NCI-H2171 treated with DMSO at 0.1 percent for 48 hours (cell line): Measurements from ENCODE around the gene CIB2.

ENCODE experiments used
- DNase-seq: peaks from one replicate; lab custom pipeline; 2025; lab: John Stamatoyannopoulos, UW

The CIB2 gene

GRCh38 chr15:78083687-78084448, 47.4 kb downstream of the CIB2 start:
- DNase-seq = no peak

- no peak for DNase-seq
Measured at GRCh38 chr15:78083186-78083585, 48.1 kb downstream of the CIB2 start.

GRCh38 chr15:78082743-78083110, 48.5 kb downstream of the CIB2 start:
- no peak for DNase-seq

GRCh38 chr15:78082106-78082742, 49.0 kb downstream of the CIB2 start:
- DNase-seq = no peak

- no peak for DNase-seq
Measured at GRCh38 chr15:78080088-78080460, 51.2 kb downstream of the CIB2 start.

GRCh38 chr15:78079298-78080087, 51.8 kb downstream of the CIB2 start:
- no peak for DNase-seq

GRCh38 chr15:78077871-78078210, 53.4 kb downstream of the CIB2 start:
- no peak for DNase-seq

GRCh38 chr15:78077053-78077870, 54.0 kb downstream of the CIB2 start, which contains the start of gene TBC1D2B:
TBC1D2B (minus strand) TSS chr15:78077711; CDS start chr15:78077652, 59 bp downstream.
- peak; percentile 44 for DNase-seq

GRCh38 chr15:78076231-78077052, 54.8 kb downstream of the CIB2 start:
- DNase-seq = no peak

- peak; percentile 40 for DNase-seq
Measured at GRCh38 chr15:78075490-78076230, 55.6 kb downstream of the CIB2 start.

GRCh38 chr15:78073046-78073787, 58.0 kb downstream of the CIB2 start:
- DNase-seq = no peak

- peak; percentile 20 for DNase-seq
Measured at GRCh38 chr15:78072080-78072892, 59.0 kb downstream of the CIB2 start.

GRCh38 chr15:78071383-78071782, 59.9 kb downstream of the CIB2 start:
- no peak for DNase-seq

- no peak for DNase-seq
Measured at GRCh38 chr15:78070049-78070700, 61.1 kb downstream of the CIB2 start.

- DNase-seq = no peak
Measured at GRCh38 chr15:78069462-78070029, 61.7 kb downstream of the CIB2 start.

GRCh38 chr15:78069052-78069414, 62.2 kb downstream of the CIB2 start:
- DNase-seq = no peak

GRCh38 chr15:78067328-78068228, 63.7 kb downstream of the CIB2 start:
- DNase-seq = peak; percentile 31
